Measurements from ENCODE around the gene FSIP2.

GRCh38 chr2:185828326-185828725 lies 89.7 kb downstream of the FSIP2 start:
- TF ChIP-seq CTCF (IDR thresholded peaks at IDR 0.05) = no peak
- no peak for TF ChIP-seq EP300 (IDR thresholded peaks at IDR 0.05)
- TF ChIP-seq POLR2AphosphoS5 (IDR thresholded peaks at IDR 0.05) = no peak

Data from stomach (tissue), 4 donors.